CD4-positive, alpha-beta T cell treated with Interleukin-6 for 4 hours (primary cell): Measurements from ENCODE around the gene CRYBG1.
A peak's percentile ranks its signal among the peaks of the same experiment; 100 is the strongest.
"Not testable (repeated sequence)": the region's sequence is repeated elsewhere in the genome, so short reads cannot be mapped to it uniquely, and the experiment has no call there.

Source experiments
- DNase-seq: peaks from one replicate; pipeline ENCODE4 v3.0.0-alpha.2; 2020; ENCODE audit warnings: mixed read lengths

CRYBG1 gene

GRCh38 chr6:106530026-106530425 lies 169.5 kb downstream of the CRYBG1 start:
- no peak for DNase-seq

GRCh38 chr6:106530502-106530901 lies 170.0 kb downstream of the CRYBG1 start:
- no peak for DNase-seq

GRCh38 chr6:106533054-106533453 lies 172.5 kb downstream of the CRYBG1 start:
- no peak for DNase-seq

GRCh38 chr6:106534004-106534403 lies 173.5 kb downstream of the CRYBG1 start:
- DNase-seq, result peak; percentile 13

GRCh38 chr6:106534564-106534982 lies 174.1 kb downstream of the CRYBG1 start:
- peak; percentile 65 for DNase-seq

- no peak for DNase-seq
Measured at GRCh38 chr6:106535012-106535411, 174.5 kb downstream of the CRYBG1 start.

- no peak for DNase-seq
Measured at GRCh38 chr6:106536357-106536756, 175.8 kb downstream of the CRYBG1 start.

GRCh38 chr6:106536851-106537250 lies 176.3 kb downstream of the CRYBG1 start:
- DNase-seq, result no peak

- DNase-seq, result no peak
Measured at GRCh38 chr6:106537662-106538061, 177.1 kb downstream of the CRYBG1 start.

GRCh38 chr6:106538145-106538544 lies 177.6 kb downstream of the CRYBG1 start:
- no peak for DNase-seq

- DNase-seq, result no peak
Measured at GRCh38 chr6:106539936-106540335, 179.4 kb downstream of the CRYBG1 start.

GRCh38 chr6:106540432-106540831 lies 179.9 kb downstream of the CRYBG1 start:
- no peak for DNase-seq

GRCh38 chr6:106540907-106541306 lies 180.4 kb downstream of the CRYBG1 start:
- no peak for DNase-seq

- DNase-seq, result no peak
Measured at GRCh38 chr6:106546261-106546690, 185.8 kb downstream of the CRYBG1 start.

- no peak for DNase-seq
Measured at GRCh38 chr6:106546691-106547414, 186.3 kb downstream of the CRYBG1 start.

GRCh38 chr6:106547601-106548453 lies 187.3 kb downstream of the CRYBG1 start:
- peak; percentile 60 for DNase-seq

GRCh38 chr6:106548926-106549455 lies 188.5 kb downstream of the CRYBG1 start:
- DNase-seq, result not testable (repeated sequence)

GRCh38 chr6:106549521-106549920 lies 189.0 kb downstream of the CRYBG1 start:
- no peak for DNase-seq

GRCh38 chr6:106551155-106551554 lies 190.6 kb downstream of the CRYBG1 start:
- no peak for DNase-seq

GRCh38 chr6:106553440-106553839 lies 192.9 kb downstream of the CRYBG1 start:
- DNase-seq, result no peak

GRCh38 chr6:106555767-106556166 lies 195.2 kb downstream of the CRYBG1 start:
- no peak for DNase-seq

GRCh38 chr6:106556368-106556960 lies 195.9 kb downstream of the CRYBG1 start:
- no peak for DNase-seq

- no peak for DNase-seq
Measured at GRCh38 chr6:106557837-106558236, 197.3 kb downstream of the CRYBG1 start.
